HepG2 (cell line): ENCODE data around the gene HTRA3. TPM values are rescaled to one million over a fixed set of nuclear protein-coding genes. Genes with fewer than 3 reads are reported as not detected.

Source experiments
- ATAC-seq: fragments of 200-7000 bp; cut with Tn5 transposase; 3 replicates; pipeline ENCODE4 v1.9.1; 2020; ENCODE audit warnings: mild to moderate bottlenecking, moderate library complexity
- BruUV-seq: library from RNA; stranded (reverse); fragments of 400-500 nt; replicated peaks from 2 replicates; lab custom pipeline; 2021; lab: Mats Ljungman, UMichigan
- CTCF ChIA-PET: fragments of 300-600 bp; formaldehyde crosslinking; extraction: SDS; loops from one replicate; lab custom pipeline; 2021; ENCODE audit warnings: low total read pairs, inconsistent platforms, low intra/inter-chr PET ratio; lab: Yijun Ruan, JAX
- POLR2A ChIA-PET: fragments of 350-600 bp; sonication (Branson Sonifier 250); formaldehyde crosslinking; loops from one replicate; lab custom pipeline; 2020; ENCODE audit warnings: antibody characterized with exemption, inconsistent platforms; lab: Yijun Ruan, JAX
- DNase-seq: peaks from one replicate; pipeline ENCODE4 v3.0.0-alpha.2; 2015; ENCODE audit warnings: low spot score
- FAIRE-seq: peaks from 3 replicates; lab custom pipeline; 2011; peaks lifted over from hg19 to GRCh38; lab: Jason Lieb, UNC
- H2AFZ ChIP-seq: one replicate; pipeline ENCODE4 v1.6.1; 2011; ENCODE audit warnings: low read length, inconsistent platforms
- H3K27ac ChIP-seq: fragments of 300-600 bp; 3 replicates; pipeline ENCODE4 v1.8.0; 2011; ENCODE audit warnings: mixed run types, mild to moderate bottlenecking, mixed read lengths, low read length, inconsistent platforms; ENCODE audit not compliant: insufficient read depth; ENCODE audit errors: extremely low read length
- H3K27me3 ChIP-seq, 2 experiments: fragments of 200-600 bp in 1 of 2; 2 replicates in 1 of 2; 3 replicates in 1 of 2; pipeline versions ENCODE4 v1.6.0 to v1.8.0; 2011; ENCODE audit warnings: low read length in 2 of 2, mild to moderate bottlenecking in 2 of 2, moderate library complexity in 2 of 2, inconsistent platforms in 1 of 2; ENCODE audit not compliant: insufficient read depth in 2 of 2, control insufficient read depth in 1 of 2
- H3K36me3 ChIP-seq, 2 experiments: fragments of 200-600 bp in 1 of 2; replicated peaks in 1 of 2; 2 replicates in 1 of 2; 3 replicates in 1 of 2; pipeline versions ENCODE4 v1.5.1 to v1.8.0; 2011; ENCODE audit warnings: low read length in 2 of 2, inconsistent platforms in 1 of 2; ENCODE audit not compliant: insufficient read depth in 2 of 2, control insufficient read depth in 1 of 2
- H3K4me1 ChIP-seq: 2 replicates; pipeline ENCODE4 v1.5.1; 2012; ENCODE audit warnings: low read length, inconsistent platforms; ENCODE audit not compliant: insufficient read depth
- H3K4me2 ChIP-seq: 2 replicates; pipeline ENCODE4 v1.6.0; 2011; ENCODE audit warnings: low read depth, low read length, inconsistent platforms
- H3K4me3 ChIP-seq, 3 experiments: fragments of 200-600 bp in 1 of 3; sonication (generic), shearing (Covaris generic) in 1 of 3; replicated peaks in 1 of 3; 2 replicates each; pipeline ENCODE4 v1.5.1; 2011 to 2016; ENCODE audit warnings: low read length in 3 of 3, inconsistent platforms in 2 of 3, low read depth in 2 of 3, mild to moderate bottlenecking in 2 of 3, control low read depth in 1 of 3, mixed read lengths in 1 of 3; ENCODE audit not compliant: insufficient read depth in 1 of 3
- H3K79me2 ChIP-seq: one replicate; pipeline ENCODE4 v1.6.1; 2011; ENCODE audit warnings: low read length, inconsistent platforms; ENCODE audit not compliant: insufficient read depth
- H3K9ac ChIP-seq: 2 replicates; pipeline ENCODE4 v1.6.0; 2011; ENCODE audit warnings: mild to moderate bottlenecking, low read depth, low read length, inconsistent platforms; ENCODE audit not compliant: insufficient read depth
- H3K9me3 ChIP-seq: 2 replicates; pipeline ENCODE4 v1.5.1; 2012; ENCODE audit warnings: mild to moderate bottlenecking, low read length
- H4K20me1 ChIP-seq: 2 replicates; pipeline ENCODE4 v1.6.0; 2011; ENCODE audit warnings: inconsistent platforms, mild to moderate bottlenecking, low read length, moderate library complexity; ENCODE audit not compliant: insufficient read depth
- AGO2 ChIP-seq: fragments of 200-400 bp; formaldehyde crosslinking; optimal IDR thresholded peaks from 2 replicates; pipeline ENCODE3; 2017; ENCODE audit warnings: mild to moderate bottlenecking, low read depth, low read length, moderate library complexity
- ATF7-NPFF ChIP-seq: sonication (generic); formaldehyde crosslinking; IDR thresholded peaks from 2 replicates; pipeline ENCODE4 v1.8.1; 2023; ENCODE audit warnings: mild to moderate bottlenecking, low read depth, missing genetic modification reagents, moderate library complexity
- CCAR2 ChIP-seq: fragments of 200-400 bp; formaldehyde crosslinking; optimal IDR thresholded peaks from 2 replicates; pipeline ENCODE3; 2018; ENCODE audit warnings: low read depth, mild to moderate bottlenecking, low read length, moderate library complexity
- GPN1 ChIP-seq: sonication (generic); formaldehyde crosslinking; IDR thresholded peaks from 2 replicates; pipeline ENCODE4 v1.5.1; 2020; ENCODE audit warnings: missing genetic modification reagents, borderline replicate concordance
- JARID2 ChIP-seq: sonication (generic); formaldehyde crosslinking; IDR thresholded peaks from 2 replicates; pipeline ENCODE4 v1.8.1; 2023; ENCODE audit warnings: missing genetic modification reagents, inconsistent platforms; ENCODE audit not compliant: insufficient replicate concordance
- SKI ChIP-seq: fragments of 450-650 bp; IDR thresholded peaks from one replicate; pipeline ENCODE4 v1.6.1; 2018; ENCODE audit warnings: mild to moderate bottlenecking; ENCODE audit not compliant: partially characterized antibody
- SOX5 ChIP-seq: IDR thresholded peaks from 2 replicates; pipeline ENCODE4 v1.6.1; 2016; ENCODE audit warnings: borderline replicate concordance
- SRF ChIP-seq: IDR thresholded peaks from 2 replicates; pipeline ENCODE4 v1.6.1; 2011; ENCODE audit warnings: mild to moderate bottlenecking, low read depth, low read length, moderate library complexity
- SRSF1 ChIP-seq: fragments of 200-400 bp; formaldehyde crosslinking; optimal IDR thresholded peaks from 2 replicates; pipeline ENCODE3; 2017; ENCODE audit warnings: mild to moderate bottlenecking, low read depth, low read length, moderate library complexity
- TFAP4 ChIP-seq: sonication (generic); IDR thresholded peaks from 2 replicates; pipeline ENCODE4 v1.6.1; 2016; ENCODE audit warnings: low read depth, borderline replicate concordance
- ZFP36L2 ChIP-seq: sonication (generic); formaldehyde crosslinking; IDR thresholded peaks from 2 replicates; pipeline ENCODE4 v1.4.0; 2020; ENCODE audit warnings: missing genetic modification reagents
- ZFYVE20 ChIP-seq: sonication (generic); formaldehyde crosslinking; IDR thresholded peaks from 2 replicates; pipeline ENCODE4 v1.8.0; 2023; ENCODE audit warnings: low read depth, mild to moderate bottlenecking, moderate library complexity, missing genetic modification reagents, borderline replicate concordance
- ZNF549 ChIP-seq: sonication (generic); formaldehyde crosslinking; IDR thresholded peaks from 2 replicates; pipeline ENCODE4 v1.5.0; 2020; ENCODE audit warnings: missing genetic modification reagents
- ZNF737 ChIP-seq: sonication (generic); formaldehyde crosslinking; IDR thresholded peaks from 2 replicates; pipeline ENCODE4 v1.5.0; 2020; ENCODE audit warnings: missing genetic modification reagents, mild to moderate bottlenecking, borderline replicate concordance
- ZNF800 ChIP-seq: sonication (generic); formaldehyde crosslinking; IDR thresholded peaks from 2 replicates; pipeline ENCODE4 v1.4.0; 2020; ENCODE audit warnings: missing genetic modification reagents
- WGBS: methylation state at CpG from one replicate; pipeline ENCODE4 v1.1.6; 2017; ENCODE audit warnings: low lambda C conversion rate; 5-methylcytosine and 5-hydroxymethylcytosine counted together
- in situ Hi-C: cut with HindIII; loops from 2 replicates; pipeline ENCODE4 v1.10.0; 2017; ENCODE audit warnings: low pct_unique_long_range_greater_than_20kb; ENCODE audit not compliant: extremely low pct_ligation_motif_present
- intact Hi-C: fragments of 100-400 bp; cut with micrococcal nuclease; formaldehyde crosslinking; loops from one replicate; pipeline ENCODE4 v1.10.0; 2022; ENCODE audit not compliant: unreplicated experiment
- polyA plus RNA-seq, 8 experiments: library from polyadenylated mRNA; depleted of rRNA in 3 of 8; stranded (reverse) in 7 of 8; unstranded in 1 of 8; fragments of >200 nt; fragmentation: Illumina TruSeq in 4 of 8; extraction: Trizol in 4 of 8; gene quantifications; 2 replicates each; pipeline versions ENCODE4 v1.2.1 to v1.2.3, GENCODE V29; 2011 to 2016; ENCODE audit warnings: low read depth in 4 of 8, missing spikeins in 1 of 8, mixed read lengths in 1 of 8; ENCODE audit not compliant: insufficient read depth in 1 of 8
- total RNA-seq, 5 experiments: library from RNA; depleted of rRNA; stranded (reverse); fragments of >200 nt; fragmentation: Illumina TruSeq; extraction: Trizol; gene quantifications; 2 replicates each; pipeline ENCODE4 v1.2.3, GENCODE V29; 2016; ENCODE audit warnings: low read depth in 1 of 5
- TF ChIP-seq, protein P1 (sequence below): sonication (generic); formaldehyde crosslinking; IDR thresholded peaks from 2 replicates; pipeline ENCODE4 v1.4.0; 2020; ENCODE audit warnings: missing genetic modification reagents
- TF ChIP-seq, protein P2 (sequence below): sonication (generic); formaldehyde crosslinking; IDR thresholded peaks from 2 replicates; pipeline ENCODE4 v1.5.0; 2020; ENCODE audit warnings: mild to moderate bottlenecking, missing genetic modification reagents

Gene HTRA3
- total and polyA plus RNA-seq, 2 of the 13 experiments (the other 11 are each of a cell fraction or from before 2014, with no cell fraction given), result 0.17 TPM; not detected in 1

DNA sequence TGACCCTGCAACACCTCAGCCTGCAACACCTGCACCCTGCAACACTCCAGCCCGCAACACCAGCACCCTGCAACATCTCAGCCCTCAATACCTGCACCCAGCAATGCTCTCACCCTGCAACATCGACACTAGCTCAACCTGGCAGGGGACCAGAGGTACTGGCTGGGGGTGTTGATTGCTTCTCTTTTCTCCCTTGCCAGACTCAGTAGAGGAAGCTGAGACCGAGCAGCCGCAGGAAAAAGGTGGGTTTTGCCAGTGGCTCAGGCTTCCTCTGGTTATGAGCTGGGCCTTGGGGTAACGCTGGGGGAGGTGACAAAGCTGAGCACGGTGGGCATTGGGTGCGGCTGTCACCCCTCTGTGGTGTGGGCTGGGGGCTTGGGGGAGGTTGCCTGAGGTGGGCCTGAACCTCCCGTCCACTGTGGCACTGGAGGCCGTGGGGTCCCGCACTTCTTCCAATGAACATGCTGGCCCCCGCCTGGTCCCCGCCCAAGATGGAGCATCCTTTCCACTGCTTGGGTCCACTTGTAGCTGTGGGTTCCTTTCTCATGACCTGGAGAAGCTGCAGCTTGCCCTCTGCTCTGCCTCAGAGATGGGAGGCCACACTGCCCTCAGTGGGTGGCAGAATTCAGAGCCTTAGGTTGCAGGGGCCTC is 44.5 kb upstream of the HTRA3 start (continued):
- TF ChIP-seq ZNF800 (no peak), ATF7-NPFF (no peak), SRSF1 (peak; percentile 16), CCAR2 (no peak), TFAP4 (no peak), SRF (no peak)
- TF ChIP-seq, protein P1, sequence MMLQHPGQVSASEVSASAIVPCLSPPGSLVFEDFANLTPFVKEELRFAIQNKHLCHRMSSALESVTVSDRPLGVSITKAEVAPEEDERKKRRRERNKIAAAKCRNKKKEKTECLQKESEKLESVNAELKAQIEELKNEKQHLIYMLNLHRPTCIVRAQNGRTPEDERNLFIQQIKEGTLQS (CRISPR knock-in tag), result no peak

GRCh38 chr4:8225706-8226443 is 43.7 kb upstream of the HTRA3 start:
- FAIRE-seq (peak; percentile 50), ATAC-seq (peak; percentile 71), DNase-seq (peak; percentile 73)
- H4K20me1 ChIP-seq, result no peaks in the 10 kb centered on the region
- peaks cover 60% of the 10 kb centered on the region for H3K4me1 ChIP-seq
- H3K4me3 ChIP-seq, result peak overlapping the region in 2 of 3 experiments; percentile 18 to 42; a peak in 4 of 6 replicates
- intact Hi-C loops, result loop anchor here (1.0 kb wide), 1 partner anchor 24 kb away; no protein-coding TSS in a partner anchor
- no peak overlapping the region for H2AFZ ChIP-seq
- ChIA-PET CTCF (no interaction called here), POLR2A (interaction anchor here (1.0 to 1.9 kb wide), 6 partner anchors 13 to 49 kb away, joined by 3 to 11 read pairs (median 4); partner anchors contain the start of gene SH3TC1)
- H3K9ac ChIP-seq, result peak overlapping the region; percentile 28
- in situ Hi-C loops, result no loop called here
- H3K27me3 ChIP-seq, result no peaks in the 10 kb centered on the region
- peaks cover 11 to 35% of the 10 kb centered on the region in 2 experiments for H3K36me3 ChIP-seq
- peak overlapping the region; percentile 75 for H3K27ac ChIP-seq
- no peaks in the 10 kb centered on the region for H3K79me2 ChIP-seq
- WGBS, result 21% methylated on average over 7 of the region's 10 CpGs
- no peaks in the 10 kb centered on the region for H3K9me3 ChIP-seq
- no TSS peak for BruUV-seq
- peak overlapping the region; percentile 63 for H3K4me2 ChIP-seq
- peak; percentile 9; the same call in 1 of the 2 replicates for TF ChIP-seq SOX5 (CRISPR knock-in tag)
- TF ChIP-seq JARID2 (CRISPR knock-in tag), result no peak
- no peak for TF ChIP-seq ZFP36L2 (CRISPR knock-in tag)
- TF ChIP-seq ZNF549 (CRISPR knock-in tag), result no peak
- TF ChIP-seq ZFYVE20 (CRISPR knock-in tag), result no peak
- TF ChIP-seq, protein P2, sequence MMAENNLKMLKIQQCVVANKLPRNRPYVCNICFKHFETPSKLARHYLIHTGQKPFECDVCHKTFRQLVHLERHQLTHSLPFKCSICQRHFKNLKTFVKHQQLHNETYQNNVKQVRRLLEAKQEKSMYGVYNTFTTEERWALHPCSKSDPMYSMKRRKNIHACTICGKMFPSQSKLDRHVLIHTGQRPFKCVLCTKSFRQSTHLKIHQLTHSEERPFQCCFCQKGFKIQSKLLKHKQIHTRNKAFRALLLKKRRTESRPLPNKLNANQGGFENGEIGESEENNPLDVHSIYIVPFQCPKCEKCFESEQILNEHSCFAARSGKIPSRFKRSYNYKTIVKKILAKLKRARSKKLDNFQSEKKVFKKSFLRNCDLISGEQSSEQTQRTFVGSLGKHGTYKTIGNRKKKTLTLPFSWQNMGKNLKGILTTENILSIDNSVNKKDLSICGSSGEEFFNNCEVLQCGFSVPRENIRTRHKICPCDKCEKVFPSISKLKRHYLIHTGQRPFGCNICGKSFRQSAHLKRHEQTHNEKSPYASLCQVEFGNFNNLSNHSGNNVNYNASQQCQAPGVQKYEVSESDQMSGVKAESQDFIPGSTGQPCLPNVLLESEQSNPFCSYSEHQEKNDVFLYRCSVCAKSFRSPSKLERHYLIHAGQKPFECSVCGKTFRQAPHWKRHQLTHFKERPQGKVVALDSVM (CRISPR knock-in tag), result peak; percentile 78
- no peak for TF ChIP-seq GPN1 (CRISPR knock-in tag)
- TF ChIP-seq AGO2, result no peak
- no peak for TF ChIP-seq SKI
- TF ChIP-seq ZNF737 (CRISPR knock-in tag), result no peak
